ENCODE results near the gene AMPD1. TPM values are rescaled to one million over a fixed set of nuclear protein-coding genes. Genes with fewer than 3 reads are reported as not detected.
A peak's percentile ranks its signal among the peaks of the same experiment; 100 is the strongest.

The AMPD1 gene
- total and polyA plus RNA-seq, 2 of the 13 experiments (the other 11 are each of a cell fraction or from before 2014, with no cell fraction given) = not detected

GRCh38 chr1:114712977-114713376 is 17.6 kb upstream of the AMPD1 start:
- no peak for DNase-seq (ENCODE audit: low spot score)
- Histone ChIP-seq H4K20me1 (ENCODE audit: insufficient read depth, low read length) (no peaks in the 10 kb centered on the region), H3K4me2 (ENCODE audit: low read depth, low read length) (no peak overlapping the region), H3K4me3 (replicated peaks in 1 of 3; ENCODE audit: insufficient read depth in 1 of 3, low read depth in 2 of 3, low read length in 3 of 3) (no peak overlapping the region), H3K36me3 (replicated peaks in 1 of 2; ENCODE audit: control insufficient read depth in 1 of 2, insufficient read depth in 2 of 2, low read length in 2 of 2) (peaks cover 13 to 60% of the 10 kb centered on the region in 2 experiments), H3K4me1 (ENCODE audit: insufficient read depth, low read length) (peaks cover 14% of the 10 kb centered on the region), H3K79me2 (ENCODE audit: insufficient read depth, low read length) (peaks cover 29% of the 10 kb centered on the region), H2AFZ (ENCODE audit: low read length) (no peak overlapping the region), H3K27me3 (ENCODE audit: control insufficient read depth in 1 of 2, insufficient read depth in 2 of 2, low read length in 2 of 2) (no peaks in the 10 kb centered on the region; a peak in 1 of 5 replicates), H3K9me3 (ENCODE audit: low read length) (no peaks in the 10 kb centered on the region), H3K27ac (ENCODE audit: extremely low read length, insufficient read depth, low read length) (no peak overlapping the region), H3K9ac (ENCODE audit: insufficient read depth, low read depth, low read length) (no peak overlapping the region)
- intact Hi-C loops (cut with micrococcal nuclease; ENCODE audit: unreplicated experiment) = no loop called here
- ATAC-seq = no peak
- FAIRE-seq = no peak
- in situ Hi-C loops (cut with HindIII; ENCODE audit: extremely low pct_ligation_motif_present, low pct_unique_long_range_greater_than_20kb) = no loop called here
- POLR2A ChIA-PET = no interaction called here
- 93% methylated on average over 4 of the region's 4 CpGs for WGBS (ENCODE audit: low lambda C conversion rate)
- TF ChIP-seq RBFOX2 (IDR thresholded peaks at IDR 0.05; ENCODE audit: low read depth, low read length) (0 out of 2 replicates have a peak, but pooled peaks have one; percentile 9), AHR (CRISPR knock-in tag; IDR thresholded peaks at IDR 0.05) (no peak)
- CTCF ChIA-PET (ENCODE audit: low intra/inter-chr PET ratio, low total read pairs) = no interaction called here
- no TSS peak for BruUV-seq (replicated peaks)

DNA sequence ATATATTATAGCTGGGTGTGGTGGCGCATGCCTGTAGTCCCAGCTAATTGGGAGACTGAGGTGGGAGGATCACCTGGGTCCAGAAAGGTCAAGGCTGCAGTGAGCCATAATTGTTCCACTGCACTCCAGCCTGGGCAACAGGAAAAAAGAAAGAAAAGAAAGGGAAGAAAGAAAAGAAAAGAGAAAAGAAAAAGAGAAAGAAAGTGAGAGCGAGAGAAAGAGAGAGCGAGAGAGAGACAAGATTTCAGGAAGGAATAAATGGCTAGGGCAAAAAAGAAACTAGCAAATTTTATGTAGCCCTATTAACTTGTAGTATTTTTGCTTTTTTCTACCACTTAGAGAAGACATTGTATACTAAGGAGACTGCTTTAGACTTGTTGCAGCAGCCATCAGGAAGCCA is 15.0 kb upstream of the AMPD1 start:
- ChIA-PET CTCF (ENCODE audit: low intra/inter-chr PET ratio, low total read pairs) (no interaction called here), POLR2A (no interaction called here)
- DNase-seq (ENCODE audit: low spot score) = no peak
- no peak for ATAC-seq
- Histone ChIP-seq H3K9ac (ENCODE audit: insufficient read depth, low read depth, low read length) (no peak overlapping the region), H3K27me3 (ENCODE audit: control insufficient read depth in 1 of 2, insufficient read depth in 2 of 2, low read length in 2 of 2) (no peaks in the 10 kb centered on the region), H3K9me3 (ENCODE audit: low read length) (no peaks in the 10 kb centered on the region), H3K27ac (ENCODE audit: extremely low read length, insufficient read depth, low read length) (no peak overlapping the region), H3K79me2 (ENCODE audit: insufficient read depth, low read length) (peaks cover 17% of the 10 kb centered on the region), H2AFZ (ENCODE audit: low read length) (no peak overlapping the region), H3K4me3 (replicated peaks in 1 of 3; ENCODE audit: insufficient read depth in 1 of 3, low read depth in 2 of 3, low read length in 3 of 3) (no peak overlapping the region), H3K4me2 (ENCODE audit: low read depth, low read length) (no peak overlapping the region), H4K20me1 (ENCODE audit: insufficient read depth, low read length) (no peaks in the 10 kb centered on the region), H3K36me3 (replicated peaks in 1 of 2; ENCODE audit: control insufficient read depth in 1 of 2, insufficient read depth in 2 of 2, low read length in 2 of 2) (peaks cover 16 to 71% of the 10 kb centered on the region in 2 experiments), H3K4me1 (ENCODE audit: insufficient read depth, low read length) (peaks cover 5% of the 10 kb centered on the region)
- TF ChIP-seq ZNF484 (CRISPR knock-in tag; IDR thresholded peaks at IDR 0.05; ENCODE audit: borderline replicate concordance, low read depth) (no peak), SP2 (CRISPR knock-in tag; IDR thresholded peaks at IDR 0.05) (no peak), NFATC3 (CRISPR knock-in tag; IDR thresholded peaks at IDR 0.05) (no peak), ZBTB3 (CRISPR knock-in tag; IDR thresholded peaks at IDR 0.05; ENCODE audit: borderline replicate concordance, low read depth) (no peak), HOXD1 (CRISPR knock-in tag; IDR thresholded peaks at IDR 0.05) (no peak), FOSL2 (CRISPR knock-in tag; IDR thresholded peaks at IDR 0.05) (no peak), EED (CRISPR knock-in tag; IDR thresholded peaks at IDR 0.05) (no peak), RXRA (CRISPR knock-in tag; IDR thresholded peaks at IDR 0.05) (no peak), SP5 (CRISPR knock-in tag; IDR thresholded peaks at IDR 0.05; ENCODE audit: borderline replicate concordance, low read depth) (no peak), NCOA1 (CRISPR knock-in tag; IDR thresholded peaks at IDR 0.05) (no peak), HCFC1 (IDR thresholded peaks at IDR 0.05; ENCODE audit: low read depth, low read length) (no peak), MAFK (conservative IDR thresholded peaks at IDR 0.05 in 1 of 2, IDR thresholded peaks at IDR 0.05 in 1 of 2; ENCODE audit: low read length in 2 of 2) (no peak), RBAK (CRISPR knock-in tag; IDR thresholded peaks at IDR 0.05) (no peak), TCF7L2 (IDR thresholded peaks at IDR 0.05; ENCODE audit: low read depth, low read length) (no peak), SIN3B (IDR thresholded peaks at IDR 0.05; ENCODE audit: low read length) (no peak), HMGXB4 (CRISPR knock-in tag; IDR thresholded peaks at IDR 0.05; ENCODE audit: borderline replicate concordance in 1 of 2, low read depth in 1 of 2) (no peak), SNRNP70 (IDR thresholded peaks at IDR 0.05; ENCODE audit: low read depth, low read length) (no peak)
- BruUV-seq (replicated peaks) = no TSS peak
- no peak for FAIRE-seq
- WGBS (ENCODE audit: low lambda C conversion rate) = 99% methylated on average over 3 of the region's 3 CpGs
- in situ Hi-C loops (cut with HindIII; ENCODE audit: extremely low pct_ligation_motif_present, low pct_unique_long_range_greater_than_20kb) (no loop called here), intact Hi-C loops (cut with micrococcal nuclease; ENCODE audit: unreplicated experiment) (no loop called here)
